GM12891 (cell line): ENCODE results near the gene NIN.

ENCODE experiments used
- POLR2A ChIP-seq: IDR thresholded peaks from 2 replicates; pipeline ENCODE4 v1.6.1; 2011; ENCODE audit warnings: low read depth, low read length, control low read depth
- POLR2AphosphoS5 ChIP-seq: IDR thresholded peaks from 2 replicates; pipeline ENCODE4 v1.6.1; 2011; ENCODE audit warnings: low read depth, low read length, control low read depth
- POU2F2 ChIP-seq: IDR thresholded peaks from 2 replicates; pipeline ENCODE4 v1.6.1; 2011; ENCODE audit warnings: low read depth, mild to moderate bottlenecking, control low read depth, low read length, moderate library complexity
- SPI1 ChIP-seq: IDR thresholded peaks from 2 replicates; pipeline ENCODE4 v1.6.1; 2011; ENCODE audit warnings: low read depth, low read length, control low read depth
- TAF1 ChIP-seq: IDR thresholded peaks from 2 replicates; pipeline ENCODE4 v1.6.1; 2011; ENCODE audit warnings: low read depth, low read length, control low read depth

DNA sequence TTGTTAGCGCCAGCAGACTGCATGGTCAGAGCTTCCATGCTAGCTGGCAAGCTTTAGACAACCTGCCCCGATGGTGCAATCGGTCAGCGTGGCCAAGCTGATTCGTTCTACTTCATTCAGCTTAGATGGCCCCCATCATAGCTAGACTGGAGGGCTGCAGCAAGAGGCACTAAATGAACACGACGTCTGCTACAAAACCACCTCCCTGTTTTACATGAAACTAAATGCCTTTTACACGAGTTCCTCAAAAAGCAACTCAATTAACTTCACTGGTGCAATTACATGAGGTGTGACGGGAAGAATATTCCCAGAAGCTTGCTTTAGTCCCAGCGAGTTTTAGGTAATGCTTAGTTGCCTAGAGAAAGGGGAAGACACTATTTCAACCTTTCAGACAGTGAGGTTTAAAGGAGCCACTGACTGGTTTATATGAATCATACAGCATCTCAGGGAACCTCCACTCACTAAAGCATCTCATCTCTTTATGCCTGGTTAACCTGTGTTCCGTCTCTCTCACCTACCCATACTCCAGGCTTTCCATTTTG, 8.4 kb downstream of the NIN start:
- TF ChIP-seq TAF1: no peak
- no peak for TF ChIP-seq POLR2A
- TF ChIP-seq POLR2AphosphoS5: no peak
- peak; percentile 71 for TF ChIP-seq SPI1
- TF ChIP-seq POU2F2: no peak
